ENCODE results near the gene KLF11.
"Not testable (repeated sequence)": the region's sequence is repeated elsewhere in the genome, so short reads cannot be mapped to it uniquely, and the experiment has no call there.

KLF11 gene

DNA sequence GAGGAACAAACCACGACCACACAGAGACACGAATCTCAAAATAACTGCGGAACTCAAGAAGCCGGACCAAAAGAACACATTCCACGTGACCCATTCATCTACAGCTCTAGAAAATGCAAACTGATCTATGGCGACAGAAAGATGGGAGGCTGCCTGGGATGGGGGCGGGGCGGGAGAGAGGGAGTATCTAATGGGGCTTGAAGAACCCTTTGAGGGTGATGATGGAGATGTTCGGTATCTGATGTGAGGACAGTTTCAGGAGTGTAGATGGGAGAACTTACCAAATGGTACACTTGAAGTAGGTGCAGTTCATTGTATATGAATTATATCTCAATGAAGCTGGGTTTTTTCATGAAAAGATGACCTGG, 34.6 kb upstream of the KLF11 start:
- Histone ChIP-seq H3F3A (ENCODE audit: insufficient read depth, low read length) (no peaks in the 10 kb centered on the region), H4K20me1 (ENCODE audit: insufficient read depth, low read length) (no peaks in the 10 kb centered on the region), H3K36me3 (replicated peaks; ENCODE audit: insufficient read depth, low read length) (no peaks in the 10 kb centered on the region), H3K9ac (ENCODE audit: low read length) (no peak overlapping the region), H3K79me2 (ENCODE audit: low read length) (no peaks in the 10 kb centered on the region), H2AFZ (ENCODE audit: low read length) (no peak overlapping the region), H3K9me2 (replicated peaks; ENCODE audit: insufficient read depth, low read length) (no peaks in the 10 kb centered on the region), H3K27me3 (replicated peaks; ENCODE audit: insufficient read depth, low read length) (no peaks in the 10 kb centered on the region), H3K4me1 (ENCODE audit: low read length) (no peaks in the 10 kb centered on the region), H3K4me2 (ENCODE audit: low read depth, low read length) (no peak overlapping the region), H3K9me3 (replicated peaks; ENCODE audit: insufficient read depth, low read length) (no peaks in the 10 kb centered on the region), H3K27ac (ENCODE audit: low read length) (no peak overlapping the region), H3K4me3 (ENCODE audit: low read length) (no peak overlapping the region)
- TF ChIP-seq, protein P1, sequence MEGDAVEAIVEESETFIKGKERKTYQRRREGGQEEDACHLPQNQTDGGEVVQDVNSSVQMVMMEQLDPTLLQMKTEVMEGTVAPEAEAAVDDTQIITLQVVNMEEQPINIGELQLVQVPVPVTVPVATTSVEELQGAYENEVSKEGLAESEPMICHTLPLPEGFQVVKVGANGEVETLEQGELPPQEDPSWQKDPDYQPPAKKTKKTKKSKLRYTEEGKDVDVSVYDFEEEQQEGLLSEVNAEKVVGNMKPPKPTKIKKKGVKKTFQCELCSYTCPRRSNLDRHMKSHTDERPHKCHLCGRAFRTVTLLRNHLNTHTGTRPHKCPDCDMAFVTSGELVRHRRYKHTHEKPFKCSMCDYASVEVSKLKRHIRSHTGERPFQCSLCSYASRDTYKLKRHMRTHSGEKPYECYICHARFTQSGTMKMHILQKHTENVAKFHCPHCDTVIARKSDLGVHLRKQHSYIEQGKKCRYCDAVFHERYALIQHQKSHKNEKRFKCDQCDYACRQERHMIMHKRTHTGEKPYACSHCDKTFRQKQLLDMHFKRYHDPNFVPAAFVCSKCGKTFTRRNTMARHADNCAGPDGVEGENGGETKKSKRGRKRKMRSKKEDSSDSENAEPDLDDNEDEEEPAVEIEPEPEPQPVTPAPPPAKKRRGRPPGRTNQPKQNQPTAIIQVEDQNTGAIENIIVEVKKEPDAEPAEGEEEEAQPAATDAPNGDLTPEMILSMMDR (IDR thresholded peaks at IDR 0.05; ENCODE audit: low read length), result no peak
- TF ChIP-seq EZH2 (optimal IDR thresholded peaks at IDR 0.05; ENCODE audit: low read depth, low read length), result no peak
- TF ChIP-seq EZH2phosphoT487 (IDR thresholded peaks at IDR 0.05; ENCODE audit: low read length), result no peak
- DNase-seq, result no peak

DNA sequence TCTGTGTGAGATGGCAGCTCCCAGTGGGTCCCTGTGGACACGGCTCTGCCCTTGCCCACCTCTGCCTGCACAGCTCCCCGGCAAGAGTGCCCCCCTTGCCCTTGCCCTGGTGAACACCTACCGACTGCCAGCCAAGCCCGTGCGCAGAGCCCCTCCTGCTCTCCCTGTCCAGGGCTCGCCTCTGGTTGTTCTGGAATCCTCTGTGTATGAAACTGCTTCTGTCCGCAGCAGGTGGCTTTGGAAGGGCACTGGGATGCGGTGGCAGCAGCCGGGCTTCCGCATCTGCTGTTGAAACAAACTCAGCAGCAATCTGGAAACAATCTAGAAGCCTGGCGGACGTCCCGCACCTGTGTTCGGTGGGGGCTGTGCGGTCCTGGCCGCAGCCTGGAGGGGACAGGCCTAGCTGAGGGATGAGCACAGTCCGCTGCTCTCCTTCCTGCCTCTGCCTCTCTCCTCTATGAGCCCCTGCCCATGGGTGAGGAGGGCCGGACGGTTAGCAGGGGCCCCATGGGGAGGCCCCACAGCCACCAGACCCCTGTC, 34.0 kb upstream of the KLF11 start:
- H3K4me2 ChIP-seq (ENCODE audit: low read depth, low read length), result no peak overlapping the region
- TF ChIP-seq, protein P1 (IDR thresholded peaks at IDR 0.05; ENCODE audit: low read length), result no peak
- TF ChIP-seq EZH2phosphoT487 (IDR thresholded peaks at IDR 0.05; ENCODE audit: low read length) (no peak), EZH2 (optimal IDR thresholded peaks at IDR 0.05; ENCODE audit: low read depth, low read length) (no peak)

DNA sequence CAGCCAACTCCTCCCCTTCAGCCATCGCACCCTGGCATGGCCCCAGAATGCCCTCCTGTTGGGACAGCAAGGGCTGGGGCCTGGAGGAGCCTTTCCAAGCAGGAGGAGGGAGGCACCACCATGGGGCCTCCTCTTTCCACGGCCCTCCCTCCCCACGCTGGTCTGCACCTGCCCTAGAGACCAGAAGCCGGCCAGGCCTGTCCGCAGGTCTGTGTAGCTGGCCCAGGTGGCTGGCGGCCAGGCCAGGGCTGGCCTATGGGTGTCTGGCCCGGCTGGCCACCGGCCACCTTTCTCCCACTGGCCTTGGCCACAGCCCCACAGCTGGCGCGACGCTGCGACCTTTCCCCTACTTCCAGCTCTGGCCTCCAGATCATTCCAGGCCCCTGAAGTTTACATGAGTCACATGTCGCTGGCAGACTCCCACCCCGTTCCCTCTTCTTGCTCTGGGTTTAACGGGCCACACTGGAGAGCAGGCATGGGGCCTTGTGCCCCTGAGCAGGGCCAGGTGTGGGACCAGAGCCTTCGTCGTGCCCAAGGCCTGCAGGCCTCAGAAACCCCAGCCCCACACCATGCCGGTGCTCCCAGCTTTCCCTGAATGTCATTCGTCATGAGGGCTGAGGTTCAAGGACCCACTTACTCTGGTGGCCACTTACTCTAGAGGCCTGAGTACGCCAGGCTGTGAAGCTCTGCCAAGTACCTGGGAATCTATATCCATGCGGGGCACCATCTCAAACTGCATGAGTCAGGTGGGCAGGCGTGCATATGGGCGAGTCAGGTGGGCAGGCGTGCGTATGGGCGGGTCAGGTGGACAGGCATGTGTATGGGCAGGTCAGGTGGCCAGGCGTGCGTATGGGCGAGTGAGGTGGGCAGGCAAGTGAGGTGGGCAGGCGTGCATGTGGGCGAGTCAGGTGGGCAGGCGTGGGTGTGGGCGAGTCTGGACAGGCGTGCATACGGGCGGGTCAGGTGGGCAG, 33.3 kb upstream of the KLF11 start:
- H3K27ac ChIP-seq (ENCODE audit: low read length), result no peak overlapping the region
- H3K4me1 ChIP-seq (ENCODE audit: low read length), result no peaks in the 10 kb centered on the region
- TF ChIP-seq EZH2 (optimal IDR thresholded peaks at IDR 0.05; ENCODE audit: low read depth, low read length) (no peak), EZH2phosphoT487 (IDR thresholded peaks at IDR 0.05; ENCODE audit: low read length) (no peak)
- TF ChIP-seq, protein P1 (IDR thresholded peaks at IDR 0.05; ENCODE audit: low read length), result no peak

More for the DNA sequence above, 34.0 kb upstream of the KLF11 start:
- H3K27me3 ChIP-seq (replicated peaks; ENCODE audit: insufficient read depth, low read length), result no peaks in the 10 kb centered on the region
- H3K4me1 ChIP-seq (ENCODE audit: low read length), result no peaks in the 10 kb centered on the region
- no peak overlapping the region for H3K4me3 ChIP-seq (ENCODE audit: low read length)
- DNase-seq, result no peak
- no peaks in the 10 kb centered on the region for H3K9me2 ChIP-seq (replicated peaks; ENCODE audit: insufficient read depth, low read length)
- no peaks in the 10 kb centered on the region for H3K79me2 ChIP-seq (ENCODE audit: low read length)
- H3F3A ChIP-seq (ENCODE audit: insufficient read depth, low read length), result no peaks in the 10 kb centered on the region
- H3K36me3 ChIP-seq (replicated peaks; ENCODE audit: insufficient read depth, low read length), result no peaks in the 10 kb centered on the region
- H3K9ac ChIP-seq (ENCODE audit: low read length), result no peak overlapping the region
- no peaks in the 10 kb centered on the region for H4K20me1 ChIP-seq (ENCODE audit: insufficient read depth, low read length)
- no peaks in the 10 kb centered on the region for H3K9me3 ChIP-seq (replicated peaks; ENCODE audit: insufficient read depth, low read length)
- H3K27ac ChIP-seq (ENCODE audit: low read length), result no peak overlapping the region
- no peak overlapping the region for H2AFZ ChIP-seq (ENCODE audit: low read length)

DNA sequence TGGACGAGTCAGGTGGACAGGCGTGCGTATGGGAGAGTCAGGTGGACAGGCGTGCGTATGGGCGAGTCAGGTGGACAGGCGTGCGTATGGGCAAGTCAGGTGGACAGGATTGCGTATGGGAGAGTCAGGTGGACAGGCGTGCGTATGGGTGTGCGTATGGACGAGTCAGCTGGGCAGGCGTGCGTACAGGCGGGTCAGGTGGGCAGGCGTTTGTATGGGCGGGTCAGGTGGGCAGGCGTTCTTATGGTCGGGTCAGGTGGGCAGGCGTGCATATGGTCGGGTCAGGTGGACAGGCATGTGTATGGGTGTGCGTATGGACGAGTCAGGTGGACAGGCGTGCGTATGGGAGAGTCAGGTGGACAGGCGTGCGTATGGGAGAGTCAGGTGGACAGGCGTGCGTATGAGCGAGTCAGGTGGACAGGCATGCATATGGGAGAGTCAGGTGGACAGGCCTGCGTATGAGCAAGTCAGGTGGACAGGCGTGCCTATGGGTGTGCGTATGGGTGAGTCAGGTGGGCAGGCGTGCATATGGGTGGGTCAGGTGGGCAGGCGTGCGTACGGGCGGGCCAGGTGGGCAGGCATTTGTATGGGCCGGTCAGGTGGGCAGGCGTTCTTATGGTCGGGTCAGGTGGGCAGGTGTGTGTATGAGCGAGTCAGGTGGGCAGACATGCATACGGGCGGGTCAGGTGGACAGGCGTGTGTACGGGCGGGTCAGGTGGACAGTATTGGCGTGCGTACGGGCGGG, 32.3 kb upstream of the KLF11 start:
- H3K36me3 ChIP-seq (replicated peaks; ENCODE audit: insufficient read depth, low read length); H2AFZ ChIP-seq (ENCODE audit: low read length); H3K4me3 ChIP-seq (ENCODE audit: low read length); H3K27ac ChIP-seq (ENCODE audit: low read length); H3K27me3 ChIP-seq (replicated peaks; ENCODE audit: insufficient read depth, low read length); H3K9me3 ChIP-seq (replicated peaks; ENCODE audit: insufficient read depth, low read length); H3K4me2 ChIP-seq (ENCODE audit: low read depth, low read length); H3F3A ChIP-seq (ENCODE audit: insufficient read depth, low read length); H4K20me1 ChIP-seq (ENCODE audit: insufficient read depth, low read length); DNase-seq; H3K9me2 ChIP-seq (replicated peaks; ENCODE audit: insufficient read depth, low read length); H3K4me1 ChIP-seq (ENCODE audit: low read length); H3K9ac ChIP-seq (ENCODE audit: low read length); H3K79me2 ChIP-seq (ENCODE audit: low read length): not testable (repeated sequence)

More for the DNA sequence above, 33.3 kb upstream of the KLF11 start:
- Histone ChIP-seq H3K4me3 (ENCODE audit: low read length) (no peak overlapping the region), H2AFZ (ENCODE audit: low read length) (no peak overlapping the region), H3K4me2 (ENCODE audit: low read depth, low read length) (no peak overlapping the region), H3K27me3 (replicated peaks; ENCODE audit: insufficient read depth, low read length) (no peaks in the 10 kb centered on the region), H4K20me1 (ENCODE audit: insufficient read depth, low read length) (no peaks in the 10 kb centered on the region), H3K79me2 (ENCODE audit: low read length) (no peaks in the 10 kb centered on the region), H3F3A (ENCODE audit: insufficient read depth, low read length) (no peaks in the 10 kb centered on the region), H3K36me3 (replicated peaks; ENCODE audit: insufficient read depth, low read length) (no peaks in the 10 kb centered on the region), H3K9me2 (replicated peaks; ENCODE audit: insufficient read depth, low read length) (no peaks in the 10 kb centered on the region), H3K9ac (ENCODE audit: low read length) (no peak overlapping the region), H3K9me3 (replicated peaks; ENCODE audit: insufficient read depth, low read length) (no peaks in the 10 kb centered on the region)
- DNase-seq, result no peak

DNA sequence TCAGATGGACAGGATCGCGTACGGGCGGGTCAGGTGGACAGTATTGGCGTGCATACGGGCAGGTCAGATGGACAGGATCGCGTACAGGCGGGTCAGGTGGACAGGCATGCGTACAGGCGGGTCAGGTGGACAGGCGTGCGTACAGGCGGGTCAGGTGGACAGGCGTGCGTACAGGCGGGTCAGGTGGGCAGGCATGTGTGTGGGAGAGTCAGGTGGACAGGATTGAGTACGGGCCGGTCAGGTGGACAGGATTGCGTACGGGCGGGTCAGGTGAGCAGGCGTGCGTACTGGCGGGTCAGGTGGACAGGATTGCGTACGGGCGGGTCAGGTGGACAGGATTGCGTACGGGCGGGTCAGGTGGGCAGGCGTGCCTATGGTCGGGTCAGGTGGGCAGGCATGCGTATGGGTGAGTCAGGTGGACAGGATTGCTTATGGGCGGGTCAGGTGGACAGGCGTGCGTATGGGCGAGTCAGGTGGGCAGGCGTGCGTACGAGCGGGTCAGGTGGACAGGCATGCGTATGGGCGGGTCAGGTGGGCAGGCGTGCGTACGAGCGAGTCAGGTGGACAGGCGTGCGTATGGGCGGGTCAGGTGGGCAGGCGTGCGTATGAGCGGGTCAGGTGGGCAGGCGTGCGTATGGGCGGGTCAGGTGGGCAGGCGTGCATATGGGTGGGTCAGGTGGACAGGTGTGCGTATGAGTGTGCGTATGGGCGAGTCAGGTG, 31.6 kb upstream of the KLF11 start:
- not testable (repeated sequence) for H3K4me2 ChIP-seq (ENCODE audit: low read depth, low read length); H4K20me1 ChIP-seq (ENCODE audit: insufficient read depth, low read length); H3K9me3 ChIP-seq (replicated peaks; ENCODE audit: insufficient read depth, low read length); H3K27ac ChIP-seq (ENCODE audit: low read length); H3K36me3 ChIP-seq (replicated peaks; ENCODE audit: insufficient read depth, low read length); H3F3A ChIP-seq (ENCODE audit: insufficient read depth, low read length); H3K27me3 ChIP-seq (replicated peaks; ENCODE audit: insufficient read depth, low read length); H3K9me2 ChIP-seq (replicated peaks; ENCODE audit: insufficient read depth, low read length); H3K9ac ChIP-seq (ENCODE audit: low read length); DNase-seq; H2AFZ ChIP-seq (ENCODE audit: low read length); H3K79me2 ChIP-seq (ENCODE audit: low read length); H3K4me3 ChIP-seq (ENCODE audit: low read length); H3K4me1 ChIP-seq (ENCODE audit: low read length)

Measured in MM.1S (cell line).